Astrocyte (in vitro differentiated cells and primary cell): ENCODE results near the gene ZFP36L2.

Experiments
- CTCF ChIP-seq: IDR thresholded peaks from 2 replicates; pipeline ENCODE4 v1.5.1; 2011; ENCODE audit warnings: low read depth, mild to moderate bottlenecking, inconsistent platforms, low read length, moderate library complexity; ENCODE audit not compliant: insufficient read depth
- EZH2 ChIP-seq: IDR thresholded peaks from 2 replicates; pipeline ENCODE4 v1.6.1; 2012; ENCODE audit warnings: mild to moderate bottlenecking, low read length, inconsistent platforms; ENCODE audit not compliant: insufficient read depth

GRCh38 chr2:43268066-43268953 lies 41.9 kb upstream of the ZFP36L2 start:
- TF ChIP-seq CTCF (no peak), EZH2 (no peak)
